IMR-90 (cell line): ENCODE measurements around the gene SLC35F3. TPM values are rescaled to one million over a fixed set of nuclear protein-coding genes. Genes with fewer than 3 reads are reported as not detected.

Experiments used
- ATAC-seq: fragments of 200-7000 bp; cut with Tn5 transposase; 2 replicates; pipeline ENCODE4 v1.9.1; 2020; ENCODE audit warnings: low read depth, mild to moderate bottlenecking, moderate library complexity
- BruUV-seq: library from RNA; stranded (reverse); fragments of 400-500 nt; replicated peaks from 2 replicates; lab custom pipeline; 2021; lab: Mats Ljungman, UMichigan
- CTCF ChIA-PET: fragments of 300-600 bp; formaldehyde crosslinking; extraction: SDS; loops from one replicate; lab custom pipeline; 2021; ENCODE audit warnings: antibody characterized with exemption; lab: Yijun Ruan, JAX
- POLR2A ChIA-PET: fragments of 300-600 bp; sonication (Branson Sonifier 250); formaldehyde crosslinking; loops from one replicate; lab custom pipeline; 2022; ENCODE audit warnings: antibody characterized with exemption; ENCODE audit not compliant: unreplicated experiment; lab: Charles Lee
- DNase-seq: peaks from one replicate; pipeline ENCODE4 v3.0.0; 2013
- H2AFZ ChIP-seq: replicated peaks from 2 replicates; pipeline ENCODE3; 2013; ENCODE audit warnings: low read length, mild to moderate bottlenecking; ENCODE audit not compliant: poor library complexity
- H2AK5ac ChIP-seq: 2 replicates; pipeline ENCODE4 v1.6.1; 2013; ENCODE audit warnings: low read depth, low read length, inconsistent platforms
- H2AK9ac ChIP-seq: replicated peaks from 2 replicates; pipeline ENCODE3; 2013; ENCODE audit warnings: mild to moderate bottlenecking, low read depth, low read length, moderate library complexity; ENCODE audit not compliant: poor library complexity
- H2BK120ac ChIP-seq: 2 replicates; pipeline ENCODE4 v1.6.1; 2013; ENCODE audit warnings: low read depth, low read length, inconsistent platforms
- H2BK15ac ChIP-seq: 3 replicates; pipeline ENCODE4 v1.6.1; 2013; ENCODE audit warnings: low read depth, low read length, inconsistent platforms
- H2BK20ac ChIP-seq: 2 replicates; pipeline ENCODE4 v1.6.1; 2013; ENCODE audit warnings: low read depth, mild to moderate bottlenecking, inconsistent platforms, low read length, moderate library complexity
- H2BK5ac ChIP-seq: 2 replicates; pipeline ENCODE4 v1.6.1; 2013; ENCODE audit warnings: mild to moderate bottlenecking, low read depth, low read length, inconsistent platforms; ENCODE audit not compliant: poor library complexity, severe bottlenecking
- H3K14ac ChIP-seq: replicated peaks from 2 replicates; pipeline ENCODE4 v1.6.1; 2013; ENCODE audit warnings: low read depth, low read length, inconsistent platforms
- H3K18ac ChIP-seq: 2 replicates; pipeline ENCODE4 v1.6.1; 2013; ENCODE audit warnings: low read depth, low read length, control low read depth
- H3K23ac ChIP-seq: 2 replicates; pipeline ENCODE4 v1.6.1; 2013; ENCODE audit warnings: low read depth, low read length, inconsistent platforms
- H3K27ac ChIP-seq: 2 replicates; pipeline ENCODE4 v1.5.1; 2013; ENCODE audit warnings: mild to moderate bottlenecking, control low read depth, low read length; ENCODE audit not compliant: insufficient read depth
- H3K27me3 ChIP-seq: 2 replicates; pipeline ENCODE4 v1.6.1; 2013; ENCODE audit warnings: low read length; ENCODE audit not compliant: control insufficient read depth, insufficient read depth
- H3K36me3 ChIP-seq: 2 replicates; pipeline ENCODE4 v1.6.1; 2013; ENCODE audit warnings: low read length, mixed read lengths; ENCODE audit not compliant: control insufficient read depth, insufficient read depth
- H3K4ac ChIP-seq: 2 replicates; pipeline ENCODE4 v1.6.1; 2013; ENCODE audit warnings: low read depth, low read length, inconsistent platforms
- H3K4me1 ChIP-seq: 2 replicates; pipeline ENCODE4 v1.6.1; 2013; ENCODE audit warnings: low read length, mixed read lengths; ENCODE audit not compliant: control insufficient read depth, insufficient read depth
- H3K4me2 ChIP-seq: 2 replicates; pipeline ENCODE4 v1.6.1; 2013; ENCODE audit warnings: low read depth, mild to moderate bottlenecking, control low read depth, low read length, moderate library complexity
- H3K4me3 ChIP-seq: 2 replicates; pipeline ENCODE4 v1.5.1; 2013; ENCODE audit warnings: low read depth, mild to moderate bottlenecking, control low read depth, low read length, moderate library complexity; ENCODE audit not compliant: insufficient read depth
- H3K56ac ChIP-seq: 2 replicates; pipeline ENCODE4 v1.6.1; 2013; ENCODE audit warnings: low read length, inconsistent platforms; ENCODE audit not compliant: insufficient read depth; ENCODE audit errors: extremely low read depth
- H3K79me1 ChIP-seq, 2 experiments: 2 replicates each; pipeline ENCODE4 v1.6.1; 2013; ENCODE audit warnings: low read length in 2 of 2, inconsistent platforms in 1 of 2, low read depth in 1 of 2
- H3K9ac ChIP-seq: 2 replicates; pipeline ENCODE4 v1.6.1; 2013; ENCODE audit warnings: low read depth, low read length, control low read depth
- H3K9me1 ChIP-seq: 2 replicates; pipeline ENCODE4 v1.6.1; 2013; ENCODE audit warnings: low read length, inconsistent platforms; ENCODE audit not compliant: insufficient read depth
- H3K9me3 ChIP-seq: 2 replicates; pipeline ENCODE4 v1.6.1; 2013; ENCODE audit warnings: low read length; ENCODE audit not compliant: control insufficient read depth, insufficient read depth
- H4K20me1 ChIP-seq: 2 replicates; pipeline ENCODE4 v1.6.1; 2013; ENCODE audit warnings: low read length, inconsistent platforms; ENCODE audit not compliant: insufficient read depth
- H4K5ac ChIP-seq: 2 replicates; pipeline ENCODE4 v1.6.1; 2013; ENCODE audit warnings: mild to moderate bottlenecking, low read depth, low read length, control low read depth
- H4K8ac ChIP-seq, 2 experiments: 2 replicates each; pipeline ENCODE4 v1.6.1; 2013; ENCODE audit warnings: low read depth in 2 of 2, low read length in 2 of 2, control low read depth in 1 of 2, inconsistent platforms in 1 of 2
- H4K91ac ChIP-seq: 2 replicates; pipeline ENCODE4 v1.6.1; 2013; ENCODE audit warnings: low read depth, low read length, inconsistent platforms; ENCODE audit not compliant: insufficient read depth
- BHLHE40 ChIP-seq: fragments of 150-350 bp; IDR thresholded peaks from 2 replicates; pipeline ENCODE4 v1.6.1; 2016; ENCODE audit warnings: mild to moderate bottlenecking, low read depth, low read length
- CHD1 ChIP-seq: IDR thresholded peaks from 2 replicates; pipeline ENCODE4 v1.6.1; 2012; ENCODE audit warnings: low read depth, low read length, improper control_type of control experiment
- FOS ChIP-seq: fragments of 150-350 bp; IDR thresholded peaks from 2 replicates; pipeline ENCODE4 v1.6.1; 2016; ENCODE audit warnings: low read depth, low read length
- MAZ ChIP-seq: IDR thresholded peaks from 2 replicates; pipeline ENCODE4 v1.6.1; 2012; ENCODE audit warnings: low read depth, mild to moderate bottlenecking, low read length, improper control_type of control experiment, moderate library complexity, borderline replicate concordance
- POLR2A ChIP-seq: IDR thresholded peaks from 2 replicates; pipeline ENCODE4 v1.6.1; 2012; ENCODE audit warnings: mild to moderate bottlenecking, low read depth, low read length
- RAD21 ChIP-seq: IDR thresholded peaks from 2 replicates; pipeline ENCODE4 v1.6.1; 2012; ENCODE audit warnings: low read length, improper control_type of control experiment
- SMC3 ChIP-seq: fragments of 150-350 bp; IDR thresholded peaks from 2 replicates; pipeline ENCODE4 v1.6.1; 2016; ENCODE audit warnings: low read depth, mild to moderate bottlenecking, antibody characterized with exemption, low read length, moderate library complexity
- WGBS, 2 experiments: methylation state at CpG; one replicate each; pipeline versions ENCODE4 v1.1.5 to v1.1.7; 2013; ENCODE audit warnings: missing lambda C conversion rate in 2 of 2; ENCODE audit not compliant: insufficient read length in 1 of 2; ENCODE audit errors: extremely low coverage in 2 of 2; 5-methylcytosine and 5-hydroxymethylcytosine counted together
- dilution Hi-C: fragments of 300-500 bp; cut with HindIII; formaldehyde crosslinking; loops from one replicate; pipeline ENCODE4 v1.14.3; 2018; ENCODE audit warnings: low sequenced_read_pairs; ENCODE audit not compliant: unreplicated experiment
- in situ Hi-C: fragments of 300-500 bp; cut with MboI; formaldehyde crosslinking; loops from 3 replicates; pipeline ENCODE4 v1.14.3; 2019; ENCODE audit warnings: low sequenced_read_pairs, inconsistent platforms, mixed read lengths
- intact Hi-C: fragments of 100-400 bp; cut with micrococcal nuclease; formaldehyde crosslinking; loops from 2 replicates; pipeline ENCODE4 v1.10.0; 2022
- polyA plus RNA-seq, 3 experiments: library from polyadenylated mRNA; depleted of rRNA; stranded (reverse); fragments of >200 nt; gene quantifications; 2 replicates each; pipeline ENCODE4 v1.2.3, GENCODE V29; 2012; ENCODE audit warnings: low replicate concordance in 1 of 3
- total RNA-seq: library from RNA; depleted of rRNA; stranded (reverse); fragments of >200 nt; gene quantifications from 2 replicates; pipeline ENCODE4 v1.2.3, GENCODE V29; 2012
- TF ChIP-seq, protein P1 (sequence below): fragments of 150-350 bp; IDR thresholded peaks from 2 replicates; pipeline ENCODE4 v1.6.1; 2017; ENCODE audit warnings: mild to moderate bottlenecking, antibody characterized with exemption, low read length, low read depth
- TF ChIP-seq, protein P2 (sequence below): conservative IDR thresholded peaks from 2 replicates; pipeline ENCODE4 v1.5.1; 2012; ENCODE audit warnings: mild to moderate bottlenecking, low read depth, low read length, improper control_type of control experiment

The SLC35F3 gene
- total and polyA plus RNA-seq, 2 of the 4 experiments (the other 2 are of a cell fraction): under 0.01 to 0.17 TPM

DNA sequence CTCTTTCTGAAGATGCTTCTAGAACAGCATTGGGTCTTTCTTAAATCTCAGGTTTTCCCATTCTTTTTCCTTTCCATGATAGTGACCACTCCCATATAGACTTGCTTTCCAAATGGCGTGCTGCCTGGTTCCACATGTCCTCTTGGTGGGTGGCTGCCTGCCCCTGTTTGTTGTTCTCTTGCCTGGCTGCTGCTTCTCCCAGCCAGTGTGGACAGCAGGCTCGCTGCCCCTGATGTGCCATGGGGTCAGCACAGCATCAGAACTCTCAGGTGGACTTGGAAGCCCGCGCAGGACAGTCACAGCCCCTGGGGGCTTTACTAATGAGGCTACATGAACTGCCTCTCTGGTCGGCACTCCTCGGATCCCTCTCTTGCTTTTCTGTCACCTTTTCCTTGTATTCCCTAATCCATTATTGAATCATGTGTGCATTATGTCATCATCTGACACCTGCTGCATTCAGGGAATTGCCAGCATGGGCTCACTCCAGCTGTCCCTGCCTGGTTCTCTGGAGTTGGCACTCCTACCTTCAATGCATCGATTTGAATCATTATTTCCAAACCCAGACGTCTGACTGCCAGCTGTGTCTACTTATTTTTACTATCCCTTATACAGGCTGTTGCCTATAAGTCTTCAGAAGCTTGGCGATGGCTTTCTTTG is 368.3 kb downstream of the SLC35F3 start:
- Histone ChIP-seq H3K4ac (no peak overlapping the region), H2BK20ac (no peak overlapping the region), H4K20me1 (no peaks in the 10 kb centered on the region), H3K9ac (no peak overlapping the region), H2BK120ac (no peak overlapping the region), H3K4me3 (no peak overlapping the region), H4K8ac (no peak overlapping the region), H3K9me1 (no peaks in the 10 kb centered on the region), H2AFZ (no peak overlapping the region), H4K5ac (no peak overlapping the region), H3K18ac (no peak overlapping the region), H3K14ac (no peak overlapping the region), H2AK5ac (no peak overlapping the region), H3K56ac (no peak overlapping the region), H2AK9ac (no peak overlapping the region), H3K4me2 (no peak overlapping the region), H2BK5ac (no peak overlapping the region), H3K23ac (no peak overlapping the region), H3K79me1 (no peaks in the 10 kb centered on the region), H3K36me3 (no peaks in the 10 kb centered on the region), H3K27me3 (no peaks in the 10 kb centered on the region), H2BK15ac (no peak overlapping the region), H3K4me1 (no peaks in the 10 kb centered on the region), H3K9me3 (no peaks in the 10 kb centered on the region), H3K27ac (no peak overlapping the region), H4K91ac (no peak overlapping the region)
- intact Hi-C loops: no loop called here
- ChIA-PET POLR2A (no interaction called here), CTCF (no interaction called here)
- in situ Hi-C loops: no loop called here
- TF ChIP-seq, protein P1, sequence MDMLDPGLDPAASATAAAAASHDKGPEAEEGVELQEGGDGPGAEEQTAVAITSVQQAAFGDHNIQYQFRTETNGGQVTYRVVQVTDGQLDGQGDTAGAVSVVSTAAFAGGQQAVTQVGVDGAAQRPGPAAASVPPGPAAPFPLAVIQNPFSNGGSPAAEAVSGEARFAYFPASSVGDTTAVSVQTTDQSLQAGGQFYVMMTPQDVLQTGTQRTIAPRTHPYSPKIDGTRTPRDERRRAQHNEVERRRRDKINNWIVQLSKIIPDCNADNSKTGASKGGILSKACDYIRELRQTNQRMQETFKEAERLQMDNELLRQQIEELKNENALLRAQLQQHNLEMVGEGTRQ: no peak
- TF ChIP-seq CHD1 (no peak), POLR2A (no peak), MAZ (no peak), RAD21 (no peak), SMC3 (no peak), FOS (no peak), BHLHE40 (no peak)
- TF ChIP-seq, protein P2, sequence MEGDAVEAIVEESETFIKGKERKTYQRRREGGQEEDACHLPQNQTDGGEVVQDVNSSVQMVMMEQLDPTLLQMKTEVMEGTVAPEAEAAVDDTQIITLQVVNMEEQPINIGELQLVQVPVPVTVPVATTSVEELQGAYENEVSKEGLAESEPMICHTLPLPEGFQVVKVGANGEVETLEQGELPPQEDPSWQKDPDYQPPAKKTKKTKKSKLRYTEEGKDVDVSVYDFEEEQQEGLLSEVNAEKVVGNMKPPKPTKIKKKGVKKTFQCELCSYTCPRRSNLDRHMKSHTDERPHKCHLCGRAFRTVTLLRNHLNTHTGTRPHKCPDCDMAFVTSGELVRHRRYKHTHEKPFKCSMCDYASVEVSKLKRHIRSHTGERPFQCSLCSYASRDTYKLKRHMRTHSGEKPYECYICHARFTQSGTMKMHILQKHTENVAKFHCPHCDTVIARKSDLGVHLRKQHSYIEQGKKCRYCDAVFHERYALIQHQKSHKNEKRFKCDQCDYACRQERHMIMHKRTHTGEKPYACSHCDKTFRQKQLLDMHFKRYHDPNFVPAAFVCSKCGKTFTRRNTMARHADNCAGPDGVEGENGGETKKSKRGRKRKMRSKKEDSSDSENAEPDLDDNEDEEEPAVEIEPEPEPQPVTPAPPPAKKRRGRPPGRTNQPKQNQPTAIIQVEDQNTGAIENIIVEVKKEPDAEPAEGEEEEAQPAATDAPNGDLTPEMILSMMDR: no peak
- no peak for ATAC-seq
- no TSS peak for BruUV-seq
- DNase-seq: no peak
- WGBS, 2 experiments: 58% methylated on average over 4 of the region's 9 CpGs; no CpG with 5 or more reads in 1 of the 2 experiments
- dilution Hi-C loops: no loop called here
